ENCODE results near the gene SPIRE2. TPM values are rescaled to one million over a fixed set of nuclear protein-coding genes. Genes with fewer than 3 reads are reported as not detected.

Gene SPIRE2
- total and polyA plus RNA-seq, 2 of the 13 experiments (the other 11 are each of a cell fraction or from before 2014, with no cell fraction given) = 13.3 to 37.5 TPM

- TF ChIP-seq ARID3A (IDR thresholded peaks at IDR 0.05; ENCODE audit: low read depth, low read length) (no peak), ISX (CRISPR knock-in tag; conservative IDR thresholded peaks at IDR 0.05) (peak; percentile 96), ISL2 (CRISPR knock-in tag; IDR thresholded peaks at IDR 0.05) (peak; percentile 91), POGK (CRISPR knock-in tag; conservative IDR thresholded peaks at IDR 0.05) (peak; percentile 98), ZNF557 (CRISPR knock-in tag; IDR thresholded peaks at IDR 0.05) (peak; percentile 98), DR1 (CRISPR knock-in tag; IDR thresholded peaks at IDR 0.05) (peak; percentile 78; the same call in 1 of the 2 replicates), PCBP1 (IDR thresholded peaks at IDR 0.05; ENCODE audit: borderline replicate concordance, low read depth, low read length) (0 out of 2 replicates have a peak, but pooled peaks have one; percentile 52), PLRG1 (conservative IDR thresholded peaks at IDR 0.05) (no peak), ZNF558 (CRISPR knock-in tag; IDR thresholded peaks at IDR 0.05; ENCODE audit: borderline replicate concordance) (peak; percentile 65), FOSL2 (CRISPR knock-in tag; IDR thresholded peaks at IDR 0.05) (peak; percentile 83), MZF1 (CRISPR knock-in tag; IDR thresholded peaks at IDR 0.05; ENCODE audit: borderline replicate concordance) (no peak; the same call in 1 of the 2 replicates), PAF1 (CRISPR knock-in tag; IDR thresholded peaks at IDR 0.05) (peak; percentile 70), ZNF615 (CRISPR knock-in tag; IDR thresholded peaks at IDR 0.05; ENCODE audit: borderline replicate concordance) (peak; percentile 67; the same call in 1 of the 2 replicates), TAF1 (CRISPR knock-in tag; IDR thresholded peaks at IDR 0.05) (peak; percentile 86), RBM22 (optimal IDR thresholded peaks at IDR 0.05; ENCODE audit: low read length) (peak; percentile 56), ZNF282 (IDR thresholded peaks at IDR 0.05; ENCODE audit: partially characterized antibody) (no peak), ESRRA (CRISPR knock-in tag; IDR thresholded peaks at IDR 0.05; ENCODE audit: low read depth) (peak; percentile 93), EEA1 (CRISPR knock-in tag; IDR thresholded peaks at IDR 0.05; ENCODE audit: borderline replicate concordance) (peak; percentile 92), ZFP91 (CRISPR knock-in tag; IDR thresholded peaks at IDR 0.05; ENCODE audit: borderline replicate concordance) (peak; percentile 95), MTF2 (CRISPR knock-in tag; IDR thresholded peaks at IDR 0.05; ENCODE audit: borderline replicate concordance) (no peak), ZNF709 (CRISPR knock-in tag; IDR thresholded peaks at IDR 0.05) (peak; percentile 90)
- TF ChIP-seq, protein P1, sequence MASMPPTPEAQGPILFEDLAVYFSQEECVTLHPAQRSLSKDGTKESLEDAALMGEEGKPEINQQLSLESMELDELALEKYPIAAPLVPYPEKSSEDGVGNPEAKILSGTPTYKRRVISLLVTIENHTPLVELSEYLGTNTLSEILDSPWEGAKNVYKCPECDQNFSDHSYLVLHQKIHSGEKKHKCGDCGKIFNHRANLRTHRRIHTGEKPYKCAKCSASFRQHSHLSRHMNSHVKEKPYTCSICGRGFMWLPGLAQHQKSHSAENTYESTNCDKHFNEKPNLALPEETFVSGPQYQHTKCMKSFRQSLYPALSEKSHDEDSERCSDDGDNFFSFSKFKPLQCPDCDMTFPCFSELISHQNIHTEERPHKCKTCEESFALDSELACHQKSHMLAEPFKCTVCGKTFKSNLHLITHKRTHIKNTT (CRISPR knock-in tag; IDR thresholded peaks at IDR 0.05) = peak; percentile 30; the same call in 1 of the 2 replicates
These were observed 89.6 kb downstream of the SPIRE2 start (continued) for GRCh38 chr16:89917773-89918452.

Measured in HepG2 (cell line).